Measurements from ENCODE around the gene TBL2.
"Not testable (repeated sequence)": the region's sequence is repeated elsewhere in the genome, so short reads cannot be mapped to it uniquely, and the experiment has no call there.

Gene TBL2, protein sequence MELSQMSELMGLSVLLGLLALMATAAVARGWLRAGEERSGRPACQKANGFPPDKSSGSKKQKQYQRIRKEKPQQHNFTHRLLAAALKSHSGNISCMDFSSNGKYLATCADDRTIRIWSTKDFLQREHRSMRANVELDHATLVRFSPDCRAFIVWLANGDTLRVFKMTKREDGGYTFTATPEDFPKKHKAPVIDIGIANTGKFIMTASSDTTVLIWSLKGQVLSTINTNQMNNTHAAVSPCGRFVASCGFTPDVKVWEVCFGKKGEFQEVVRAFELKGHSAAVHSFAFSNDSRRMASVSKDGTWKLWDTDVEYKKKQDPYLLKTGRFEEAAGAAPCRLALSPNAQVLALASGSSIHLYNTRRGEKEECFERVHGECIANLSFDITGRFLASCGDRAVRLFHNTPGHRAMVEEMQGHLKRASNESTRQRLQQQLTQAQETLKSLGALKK

DNA sequence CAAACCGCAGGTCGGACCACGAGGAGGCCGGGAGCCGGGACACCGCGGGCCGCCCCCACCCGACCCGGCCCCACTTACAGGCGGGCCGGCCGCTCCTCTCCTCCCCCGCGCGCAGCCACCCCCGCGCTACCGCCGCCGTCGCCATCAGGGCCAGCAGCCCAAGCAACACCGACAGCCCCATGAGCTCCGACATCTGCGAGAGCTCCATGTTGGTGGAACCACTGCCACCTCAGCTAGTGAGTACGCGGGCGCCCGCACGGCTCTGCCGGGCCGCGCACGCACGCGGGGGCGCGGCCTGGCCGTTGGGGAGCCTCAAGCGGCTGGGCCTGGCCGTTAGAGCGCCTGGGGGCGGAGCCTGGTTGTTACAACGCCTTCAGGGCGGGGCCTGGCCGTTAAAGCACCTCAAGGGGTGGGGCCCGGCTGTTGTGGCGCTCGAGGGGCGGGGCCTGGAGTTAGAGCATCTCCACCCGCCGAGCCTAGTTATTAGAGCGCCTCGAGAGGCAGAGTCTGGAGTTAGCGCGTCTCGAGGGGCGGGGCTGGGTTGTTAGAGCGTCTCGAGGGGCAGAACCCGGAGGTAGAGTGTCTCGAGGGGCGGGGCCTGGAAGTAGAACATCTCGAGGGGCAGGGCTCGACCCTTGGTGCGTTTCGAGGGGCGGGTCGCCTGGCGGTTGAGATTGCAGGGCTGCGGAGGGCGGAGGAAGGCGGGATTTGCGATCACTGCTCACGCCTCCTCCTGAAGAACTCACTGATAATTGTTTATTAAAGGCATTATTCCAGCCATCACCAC, at the start of gene TBL2:
TSS of gene TBL2 (minus strand) at position 238 of the 787 bp plus-strand sequence. CDS start at position 208, 30 bp downstream.
- peak; percentile 96 for DNase-seq

DNA sequence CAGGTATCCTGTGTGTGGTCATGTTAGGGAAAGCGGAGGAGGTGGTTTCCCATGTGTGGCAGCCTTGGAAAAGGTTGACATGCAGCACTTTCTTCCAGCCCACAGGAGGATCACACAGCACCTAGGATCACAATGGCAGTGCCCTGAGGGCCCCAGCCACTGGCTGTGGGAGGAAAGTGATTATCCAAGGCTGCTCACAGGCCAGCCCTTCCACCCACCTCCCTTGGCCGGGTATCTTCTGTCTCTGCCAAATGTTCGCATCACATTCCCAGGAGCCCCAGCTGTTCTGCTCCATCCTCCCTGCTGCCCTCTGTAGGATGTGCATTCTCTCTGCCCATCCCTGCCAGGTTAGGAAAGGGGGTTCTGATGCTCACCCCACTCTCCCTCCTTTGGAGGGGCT, 48.4 kb upstream of the TBL2 start:
- DNase-seq: no peak

- DNase-seq: no peak
Measured at GRCh38 chr7:73625276-73625675, 46.9 kb upstream of the TBL2 start.

DNA sequence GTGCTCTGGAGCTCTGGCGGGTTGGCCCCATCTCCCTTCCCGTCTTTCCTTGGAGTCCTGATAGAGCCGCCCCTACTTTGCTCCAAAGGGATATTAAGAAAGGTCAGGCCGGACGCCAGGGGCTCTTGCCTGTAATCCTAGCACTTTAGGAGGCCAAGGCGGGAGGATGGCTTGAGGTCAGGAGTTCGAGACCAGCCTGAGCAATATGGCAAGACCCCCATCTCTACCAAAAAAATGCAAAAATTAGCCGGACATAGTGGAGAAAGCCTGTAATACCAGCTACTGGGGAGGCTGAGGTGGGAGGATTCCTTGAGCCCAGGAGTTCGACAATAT, 46.3 kb upstream of the TBL2 start:
- DNase-seq: no peak

DNA sequence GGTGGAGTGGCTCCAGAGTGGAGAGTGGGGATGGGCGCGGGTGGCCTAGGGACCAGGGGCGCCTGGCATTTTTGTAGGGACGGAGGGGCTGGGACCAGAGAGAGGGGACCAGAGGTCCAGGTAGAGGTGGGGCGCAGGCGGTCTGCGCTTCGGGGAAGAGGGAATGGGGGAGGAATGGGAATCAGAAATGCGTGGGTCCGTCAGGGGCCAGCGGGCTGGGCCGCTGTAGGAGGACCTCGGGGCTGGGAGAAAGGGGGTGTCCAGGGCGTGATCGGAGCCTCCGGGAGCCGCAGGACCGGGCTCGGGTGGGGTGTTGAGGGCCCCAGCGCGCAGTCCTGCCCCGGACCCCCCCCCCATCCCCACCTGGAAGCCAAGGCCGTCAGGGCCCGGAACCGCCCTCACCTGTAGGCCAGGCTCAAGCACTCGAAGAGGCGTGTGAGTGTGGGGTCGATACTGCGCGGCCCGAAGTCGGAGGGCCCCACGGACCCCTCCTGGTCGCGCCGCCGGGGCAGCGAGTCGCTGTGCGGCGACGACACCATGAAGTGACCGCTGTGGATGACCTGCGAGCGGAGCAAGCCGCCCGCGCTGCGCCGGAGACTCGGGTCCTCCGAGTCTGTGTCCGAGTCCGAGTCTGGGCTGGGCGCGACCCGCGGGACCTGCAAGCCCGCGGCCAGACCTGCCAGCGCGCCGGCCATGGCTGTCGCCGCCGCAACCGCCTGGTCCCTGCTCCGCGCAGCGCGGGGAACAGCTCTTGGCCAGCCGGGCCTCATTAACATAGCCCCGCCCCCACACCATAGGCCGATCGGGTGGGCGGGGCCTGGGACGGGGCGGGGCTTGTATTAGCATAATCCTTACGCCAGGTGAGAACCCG, 45.7 kb upstream of the TBL2 start, which contains the start of gene MLXIPL:
TSS of gene MLXIPL (minus strand) at position 725 of the 871 bp plus-strand sequence. CDS start at position 695, 30 bp downstream.
- DNase-seq: peak; percentile 83

DNA sequence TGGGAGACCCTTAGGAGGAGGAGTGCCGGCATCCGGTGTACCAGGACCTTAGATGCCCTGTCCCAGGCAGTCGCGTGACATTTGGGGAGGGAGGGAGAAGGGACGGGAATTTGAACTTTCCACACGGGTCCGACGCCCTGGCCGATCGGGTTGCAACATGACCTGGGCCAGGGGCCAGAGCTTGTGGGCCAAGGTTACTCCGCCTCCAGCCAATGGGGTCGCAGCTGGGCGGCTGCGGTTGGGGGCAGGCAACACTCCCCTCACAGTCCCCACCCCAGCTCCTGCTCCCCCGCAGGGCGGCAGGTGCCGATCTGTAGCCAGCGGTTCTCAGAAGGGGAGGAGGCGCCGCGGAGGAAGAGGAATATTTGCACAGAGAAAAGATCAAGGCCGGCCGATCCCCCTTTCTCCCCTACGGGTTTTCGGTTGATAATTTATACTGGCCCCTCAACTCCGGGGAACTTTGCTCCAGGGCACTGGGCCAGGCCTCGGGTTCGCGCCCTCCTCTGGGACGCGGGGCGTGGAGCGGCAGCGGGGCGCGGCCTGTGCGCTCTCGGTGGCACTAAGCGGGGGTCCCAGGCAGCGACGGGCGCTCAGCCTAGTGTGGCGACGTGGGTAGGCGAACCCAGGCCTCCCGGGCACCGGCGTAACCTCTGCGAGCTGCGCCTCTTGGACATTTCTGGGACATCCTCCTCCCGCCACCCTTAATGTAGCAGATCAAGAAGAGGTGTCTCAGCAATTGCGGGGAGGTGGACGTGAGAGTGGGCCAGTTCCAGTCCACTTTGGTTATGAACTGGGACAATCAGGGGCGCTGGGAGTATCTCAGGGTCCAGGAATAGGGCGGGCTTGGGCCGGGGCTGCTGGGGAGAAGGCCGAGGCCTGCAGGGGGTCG, 44.8 kb upstream of the TBL2 start:
- DNase-seq: no peak

- no peak for DNase-seq
Measured at GRCh38 chr7:73622527-73622908, 44.1 kb upstream of the TBL2 start.

- no peak for DNase-seq
Measured at GRCh38 chr7:73621168-73622063, 43.0 kb upstream of the TBL2 start.

- DNase-seq: not testable (repeated sequence)
Measured at GRCh38 chr7:73619394-73619793, 41.0 kb upstream of the TBL2 start.

GRCh38 chr7:73618538-73618937, 40.2 kb upstream of the TBL2 start:
- DNase-seq: no peak

GRCh38 chr7:73617520-73617919, 39.1 kb upstream of the TBL2 start:
- DNase-seq: not testable (repeated sequence)

DNA sequence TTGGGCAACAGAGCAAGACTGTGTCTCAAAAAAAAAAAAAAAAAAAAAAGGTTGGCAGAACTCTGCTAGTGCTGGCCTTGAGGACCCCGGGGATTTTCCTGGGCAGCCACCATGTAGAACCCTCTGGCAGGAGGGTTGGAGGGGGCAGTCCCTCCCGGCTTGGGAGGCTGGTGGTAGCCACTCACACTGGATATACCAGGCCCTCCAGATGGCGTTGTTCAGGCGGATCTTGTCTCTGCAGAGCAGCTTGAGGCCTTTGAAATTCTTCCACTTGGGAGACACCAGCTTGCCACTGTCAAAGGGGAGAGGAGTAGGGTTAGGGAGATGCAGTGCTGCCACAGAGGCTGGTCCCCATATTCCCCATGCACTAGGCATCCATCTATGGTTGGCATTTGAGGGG, 37.5 kb upstream of the TBL2 start:
- DNase-seq: no peak

DNA sequence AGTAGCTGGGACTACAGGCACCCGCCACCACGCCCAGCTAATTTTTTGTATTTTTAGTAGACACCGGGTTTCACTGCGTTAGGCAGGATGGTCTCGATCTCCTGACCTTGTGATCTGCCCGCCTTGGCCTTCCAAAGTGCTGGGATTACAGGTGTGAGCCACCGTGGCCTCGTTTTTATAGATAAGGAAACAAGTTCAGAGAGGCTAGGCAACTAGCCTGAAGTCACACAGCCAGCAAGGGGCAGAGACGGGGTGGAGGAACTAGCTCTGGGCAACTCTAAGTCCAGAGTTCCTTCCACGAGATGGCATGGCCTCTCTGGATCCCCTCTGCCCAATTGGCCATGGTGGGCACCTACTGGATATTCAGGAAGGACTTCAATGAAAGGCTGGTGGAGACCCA, 36.6 kb upstream of the TBL2 start:
- DNase-seq: not testable (repeated sequence)

GRCh38 chr7:73613954-73614735, 35.8 kb upstream of the TBL2 start:
- DNase-seq: no peak

DNA sequence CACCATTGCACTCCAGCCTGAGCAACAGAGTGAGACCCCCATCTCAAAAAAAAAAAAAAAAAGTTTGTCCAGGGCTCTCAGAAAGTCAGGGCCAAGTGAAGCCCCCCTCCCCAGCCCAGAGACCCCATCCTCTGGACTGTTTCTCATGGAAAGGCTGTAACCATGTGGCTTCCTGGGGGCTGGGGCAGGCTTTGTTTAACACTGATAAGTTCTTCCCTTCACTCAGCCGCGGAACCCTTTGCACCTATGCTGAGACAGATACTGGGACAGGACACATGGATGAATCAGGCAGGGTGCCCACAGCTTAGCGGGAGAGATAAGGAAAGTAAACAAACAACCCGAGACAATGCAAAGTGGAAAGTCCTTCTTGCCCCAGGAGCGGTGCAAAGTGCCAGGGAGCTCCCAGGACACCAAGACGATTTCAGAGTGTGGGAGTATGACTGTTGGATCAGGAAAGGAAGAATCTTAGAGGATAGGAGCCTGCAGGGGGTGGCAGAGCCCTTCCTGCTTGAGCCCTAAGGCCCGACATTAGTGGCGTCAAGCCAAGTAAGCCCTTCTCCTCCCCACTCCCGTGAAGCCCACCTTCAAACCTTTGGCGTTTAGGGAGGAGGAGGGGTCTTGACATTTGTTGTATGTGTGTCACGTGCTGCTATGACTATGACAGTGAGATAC, 34.4 kb upstream of the TBL2 start:
- DNase-seq: no peak

DNA sequence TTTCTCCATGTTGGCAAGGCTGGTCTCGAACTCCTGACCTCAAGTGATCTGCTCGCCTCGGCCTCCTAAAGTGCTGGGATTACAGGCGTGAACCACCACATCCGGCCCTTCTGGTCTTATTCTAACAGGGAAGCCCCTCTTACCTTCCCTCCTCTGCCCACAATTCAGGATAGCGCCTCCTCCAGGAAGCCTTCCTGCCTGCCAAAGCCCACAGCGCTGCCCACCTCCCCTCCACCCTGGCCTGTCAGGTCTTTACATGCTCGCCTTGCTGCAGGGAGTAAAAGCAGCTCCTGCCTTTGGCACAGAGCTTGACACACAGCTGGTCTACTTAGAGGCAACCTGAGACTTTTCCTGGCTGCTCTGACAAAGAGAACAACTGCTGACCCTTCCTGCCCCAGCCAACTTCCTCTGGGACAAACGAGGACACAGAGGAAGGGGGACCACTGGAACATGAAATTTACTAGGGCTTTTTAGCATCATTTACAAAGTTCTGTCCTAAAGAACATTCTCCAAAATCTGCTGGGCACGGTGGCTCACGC, 32.7 kb upstream of the TBL2 start:
- DNase-seq: no peak

- DNase-seq: no peak
Measured at GRCh38 chr7:73610105-73610504, 31.7 kb upstream of the TBL2 start.

DNA sequence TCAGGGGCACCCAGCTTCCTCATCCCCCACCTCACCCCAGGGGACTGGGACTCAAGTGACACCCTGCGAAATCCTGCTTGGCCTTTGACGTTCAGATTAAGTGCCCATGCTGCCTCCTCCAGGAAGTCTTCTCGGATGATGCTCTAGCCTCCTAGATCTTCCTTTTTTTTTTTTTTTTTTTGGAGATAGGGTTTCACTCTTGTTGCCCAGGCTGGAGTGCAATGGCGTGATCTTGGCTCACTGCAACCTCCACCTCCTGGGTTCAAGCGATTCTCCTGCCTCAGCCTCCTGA, 29.3 kb upstream of the TBL2 start:
- not testable (repeated sequence) for DNase-seq
